Measurements from ENCODE around the gene PMF1. TPM values are rescaled to one million over a fixed set of nuclear protein-coding genes. Genes with fewer than 3 reads are reported as not detected.
A peak's percentile ranks its signal among the peaks of the same experiment; 100 is the strongest.

PMF1 gene
- total and polyA plus RNA-seq, 2 experiments from 2014 or later, result 112 to 118 TPM

- Mint-ChIP-seq H3K36me3 (ENCODE audit: low read depth) (peaks cover 69% of the 10 kb centered on the region), H3K4me1 (peaks cover 9% of the 10 kb centered on the region), H3K9me3 (no peaks in the 10 kb centered on the region), H3K27me3 (ENCODE audit: insufficient read depth, low read depth, poor library complexity) (peaks cover 10% of the 10 kb centered on the region), H3K27ac (no peak overlapping the region), H3K4me3 (no peak overlapping the region)
- no peak for DNase-seq (ENCODE audit: low spot score)
- peaks cover 41% of the 10 kb centered on the region for H3K79me2 ChIP-seq (replicated peaks; ENCODE audit: insufficient read depth)
- H3K36me3 ChIP-seq (ENCODE audit: insufficient read depth), result peaks cover 70% of the 10 kb centered on the region
- peaks cover 7% of the 10 kb centered on the region for H3K4me1 ChIP-seq (ENCODE audit: insufficient read depth)
- H3K9me2 ChIP-seq (ENCODE audit: insufficient read depth), result no peaks in the 10 kb centered on the region
- no peak overlapping the region for H3K27ac ChIP-seq (ENCODE audit: low read depth)
- no peak overlapping the region for H3K4me3 ChIP-seq
- H3F3A ChIP-seq (replicated peaks; ENCODE audit: low read depth), result peaks cover 48% of the 10 kb centered on the region; the same call in 1 of the 2 replicates
- TF ChIP-seq EZH2phosphoT487 (IDR thresholded peaks at IDR 0.05; ENCODE audit: unreplicated experiment) (no peak), REST (IDR thresholded peaks at IDR 0.05; ENCODE audit: unreplicated experiment) (no peak)
- no peaks in the 10 kb centered on the region for H3K27me3 ChIP-seq (ENCODE audit: insufficient read depth)
- H2AFZ ChIP-seq, result no peak overlapping the region
- no peak overlapping the region for H3K4me2 ChIP-seq
- ATAC-seq, result no peak
- H4K20me1 ChIP-seq (replicated peaks; ENCODE audit: insufficient read depth), result peaks cover 58% of the 10 kb centered on the region
Observed at GRCh38 chr1:156276966-156277381, 64.2 kb downstream of the PMF1 start.

- Histone ChIP-seq H3K4me3 (no peak overlapping the region), H3F3A (replicated peaks; ENCODE audit: low read depth) (peaks cover 32% of the 10 kb centered on the region; the same call in 1 of the 2 replicates), H3K4me1 (ENCODE audit: insufficient read depth) (peaks cover 16% of the 10 kb centered on the region), H4K20me1 (replicated peaks; ENCODE audit: insufficient read depth) (peaks cover 49% of the 10 kb centered on the region), H3K79me2 (replicated peaks; ENCODE audit: insufficient read depth) (peaks cover 45% of the 10 kb centered on the region), H2AFZ (no peak overlapping the region), H3K4me2 (no peak overlapping the region), H3K27me3 (ENCODE audit: insufficient read depth) (no peaks in the 10 kb centered on the region), H3K36me3 (ENCODE audit: insufficient read depth) (peaks cover 46% of the 10 kb centered on the region), H3K9me2 (ENCODE audit: insufficient read depth) (no peaks in the 10 kb centered on the region), H3K27ac (ENCODE audit: low read depth) (0 out of 2 replicates have a peak overlapping the region, but pooled peaks have one; percentile 21)
- H3K4me1 Mint-ChIP-seq, result peaks cover 19% of the 10 kb centered on the region
- DNase-seq (ENCODE audit: low spot score) (no peak), ATAC-seq (no peak)
- H3K4me3 Mint-ChIP-seq, result no peak overlapping the region
- peaks cover 41% of the 10 kb centered on the region for H3K36me3 Mint-ChIP-seq (ENCODE audit: low read depth)
- no peak overlapping the region for H3K27ac Mint-ChIP-seq
- H3K27me3 Mint-ChIP-seq (ENCODE audit: insufficient read depth, low read depth, poor library complexity), result peaks cover 12% of the 10 kb centered on the region
- H3K9me3 Mint-ChIP-seq, result no peaks in the 10 kb centered on the region
- TF ChIP-seq JUNB (IDR thresholded peaks at IDR 0.05; ENCODE audit: unreplicated experiment), result no peak
- no peak for TF ChIP-seq REST (IDR thresholded peaks at IDR 0.05; ENCODE audit: unreplicated experiment)
- TF ChIP-seq ZNF114 (CRISPR knock-in tag; IDR thresholded peaks at IDR 0.05), result no peak
- TF ChIP-seq NANOG (IDR thresholded peaks at IDR 0.05; ENCODE audit: borderline replicate concordance), result no peak
- no peak for TF ChIP-seq STAT1 (IDR thresholded peaks at IDR 0.05; ENCODE audit: unreplicated experiment)
- TF ChIP-seq CTCF (conservative IDR thresholded peaks at IDR 0.05; ENCODE audit: low read depth in 2 of 2), result no peak
Observed at GRCh38 chr1:156279837-156280236, 67.0 kb downstream of the PMF1 start.
